Right renal pelvis (tissue), 4 donors: ENCODE measurements around the gene APOD. TPM values are rescaled to one million over a fixed set of nuclear protein-coding genes. Genes with fewer than 3 reads are reported as not detected.
"Not testable (repeated sequence)": the region's sequence is repeated elsewhere in the genome, so short reads cannot be mapped to it uniquely, and the experiment has no call there.

Source experiments
- DNase-seq, 4 donors: peaks; one replicate each; pipeline ENCODE4 v3.0.0-alpha.2; 2013; ENCODE audit warnings: low read depth in 4 of 4, low spot score in 3 of 4, missing footprints in 1 of 4
- polyA plus RNA-seq, 4 donors: library from polyadenylated mRNA; unstranded; fragments of 120-200 nt; gene quantifications; one replicate each; pipeline ENCODE4 v1.2.1, GENCODE V29; 2013; ENCODE audit not compliant: insufficient read length in 4 of 4

The APOD gene
- polyA plus RNA-seq, 4 donors = 1.6 to 13.7 (median 5.6) TPM

GRCh38 chr3:195590381-195590780 lies 6.6 kb upstream of the APOD start:
- not testable (repeated sequence) for DNase-seq

GRCh38 chr3:195589796-195590195 lies 6.1 kb upstream of the APOD start:
- DNase-seq = not testable (repeated sequence)

- no peak for DNase-seq
Measured at GRCh38 chr3:195587824-195588223, 4.1 kb upstream of the APOD start.

GRCh38 chr3:195587406-195587805 lies 3.7 kb upstream of the APOD start:
- DNase-seq = no peak

- DNase-seq = no peak
Measured at GRCh38 chr3:195584543-195584870, 767 bp upstream of the APOD start.

- DNase-seq = no peak
Measured at GRCh38 chr3:195582947-195583346, 793 bp downstream of the APOD start.

- DNase-seq = no peak
Measured at GRCh38 chr3:195580744-195581443, 2.8 kb downstream of the APOD start.

GRCh38 chr3:195579281-195579680 lies 4.5 kb downstream of the APOD start:
- no peak for DNase-seq

GRCh38 chr3:195578565-195578964 lies 5.2 kb downstream of the APOD start:
- no peak for DNase-seq

GRCh38 chr3:195577645-195578177 lies 6.0 kb downstream of the APOD start:
- DNase-seq = no peak

- no peak for DNase-seq
Measured at GRCh38 chr3:195574497-195575304, 9.0 kb downstream of the APOD start.

- DNase-seq = no peak
Measured at GRCh38 chr3:195573611-195574496, 9.9 kb downstream of the APOD start.

GRCh38 chr3:195571361-195571760 lies 12.4 kb downstream of the APOD start:
- DNase-seq = no peak

- DNase-seq = no peak
Measured at GRCh38 chr3:195570912-195571311, 12.8 kb downstream of the APOD start.

GRCh38 chr3:195570344-195570743 lies 13.4 kb downstream of the APOD start:
- no peak for DNase-seq

GRCh38 chr3:195568630-195569029 lies 15.1 kb downstream of the APOD start:
- DNase-seq = no peak

- DNase-seq = no peak
Measured at GRCh38 chr3:195566797-195567196, 16.9 kb downstream of the APOD start.

GRCh38 chr3:195565716-195566115 lies 18.0 kb downstream of the APOD start:
- no peak for DNase-seq

- DNase-seq = no peak
Measured at GRCh38 chr3:195563317-195563716, 20.4 kb downstream of the APOD start.

- DNase-seq = no peak
Measured at GRCh38 chr3:195559723-195560409, 23.9 kb downstream of the APOD start.
